Naive thymus-derived CD4-positive, alpha-beta T cell (primary cell): ENCODE results near the gene OPRM1. TPM values are rescaled to one million over a fixed set of nuclear protein-coding genes. Genes with fewer than 3 reads are reported as not detected.
A peak's percentile ranks its signal among the peaks of the same experiment; 100 is the strongest.
"Not testable (repeated sequence)": the region's sequence is repeated elsewhere in the genome, so short reads cannot be mapped to it uniquely, and the experiment has no call there.

Source experiments
- ATAC-seq: fragments of 150-1000 bp; cut with Tn5 transposase; 2 replicates; pipeline ENCODE4 v1.10.0; 2021; ENCODE audit warnings: mild to moderate bottlenecking, moderate library complexity
- CTCF ChIA-PET: fragments of 350-600 bp; sonication (Branson Sonifier 250); formaldehyde crosslinking; loops from one replicate; lab custom pipeline; 2021; ENCODE audit warnings: antibody characterized with exemption; lab: Charles Lee
- POLR2A ChIA-PET: fragments of 350-600 bp; sonication (Branson Sonifier 250); formaldehyde crosslinking; loops from one replicate; lab custom pipeline; 2021; ENCODE audit warnings: antibody characterized with exemption, inconsistent platforms; lab: Charles Lee
- DNase-seq, 9 donors: peaks; one replicate each; pipeline versions ENCODE4 v3.0.0 to v3.0.0-alpha.2; 2020 to 2022; ENCODE audit warnings: mixed read lengths in 1 of 9
- H3K27ac ChIP-seq: one replicate; pipeline ENCODE4 v1.7.0; 2013; ENCODE audit warnings: mild to moderate bottlenecking, low read depth, low read length, moderate library complexity
- H3K27me3 ChIP-seq, 2 donors: one replicate each; pipeline ENCODE4 v1.7.0; 2013; ENCODE audit warnings: low read length in 2 of 2, mild to moderate bottlenecking in 2 of 2, moderate library complexity in 2 of 2; ENCODE audit not compliant: control insufficient read depth in 2 of 2, insufficient read depth in 2 of 2
- H3K36me3 ChIP-seq, 3 experiments: 1 replicate in 2 of 3; 2 replicates in 1 of 3; pipeline ENCODE4 v1.7.0; 2013; ENCODE audit warnings: low read length in 3 of 3, mild to moderate bottlenecking in 3 of 3, moderate library complexity in 1 of 3; ENCODE audit not compliant: insufficient read depth in 3 of 3, control insufficient read depth in 2 of 3
- H3K4me1 ChIP-seq, 2 donors: one replicate each; pipeline ENCODE4 v1.7.0; 2013; ENCODE audit warnings: low read length in 2 of 2, mild to moderate bottlenecking in 2 of 2, moderate library complexity in 1 of 2; ENCODE audit not compliant: control insufficient read depth in 2 of 2, insufficient read depth in 2 of 2
- H3K4me3 ChIP-seq: 2 replicates; pipeline ENCODE4 v1.7.0; 2013; ENCODE audit warnings: mild to moderate bottlenecking, low read length
- H3K9me3 ChIP-seq, 3 experiments: 1 replicate in 2 of 3; 2 replicates in 1 of 3; pipeline ENCODE4 v1.7.0; 2013; ENCODE audit warnings: low read length in 3 of 3; ENCODE audit not compliant: control insufficient read depth in 2 of 3
- H3K27ac Mint-ChIP-seq, 9 donors: one replicate each; pipeline ENCODE4 v1.8.0; 2020 to 2022; ENCODE audit warnings: mixed read lengths in 9 of 9, mild to moderate bottlenecking in 8 of 9, moderate library complexity in 5 of 9, inconsistent platforms in 2 of 9
- H3K27me3 Mint-ChIP-seq, 5 donors: one replicate each; pipeline ENCODE4 v1.8.0; 2021 to 2022; ENCODE audit warnings: mixed read lengths in 5 of 5, mild to moderate bottlenecking in 1 of 5
- H3K36me3 Mint-ChIP-seq, 5 donors: one replicate each; pipeline ENCODE4 v1.8.0; 2020 to 2022; ENCODE audit warnings: mixed read lengths in 5 of 5, mild to moderate bottlenecking in 3 of 5, inconsistent platforms in 1 of 5
- H3K4me1 Mint-ChIP-seq, 7 donors: one replicate each; pipeline ENCODE4 v1.8.0; 2020 to 2022; ENCODE audit warnings: mixed read lengths in 7 of 7, mild to moderate bottlenecking in 3 of 7, inconsistent platforms in 1 of 7
- H3K4me3 Mint-ChIP-seq, 10 donors: one replicate each; pipeline ENCODE4 v1.8.0; 2020 to 2022; ENCODE audit warnings: mild to moderate bottlenecking in 10 of 10, mixed read lengths in 10 of 10, moderate library complexity in 6 of 10, inconsistent platforms in 2 of 10
- H3K9me3 Mint-ChIP-seq, 11 donors: one replicate each; pipeline ENCODE4 v1.8.0; 2020 to 2022; ENCODE audit warnings: mixed read lengths in 11 of 11, mild to moderate bottlenecking in 4 of 11, inconsistent platforms in 1 of 11, moderate library complexity in 1 of 11
- intact Hi-C, 2 donors: fragments of 100-400 bp; cut with micrococcal nuclease; formaldehyde crosslinking; loops; one replicate each; pipeline ENCODE4 v1.15.1; 2023
- polyA plus RNA-seq, 2 donors: library from polyadenylated mRNA; unstranded; fragments of 300-500 nt; fragmentation: Illumina TruSeq; gene quantifications; one replicate each; pipeline ENCODE4 v1.2.3, GENCODE V29; 2021
- total RNA-seq, 6 experiments: library from RNA in 5 of 6; stranded (reverse) in 5 of 6; gene quantifications; 1 replicate in 5 of 6; 2 replicates in 1 of 6; pipeline ENCODE4 v1.2.3 and lab custom pipeline; 2021 to 2026

OPRM1 gene
- total and polyA plus RNA-seq, 7 experiments from 2014 or later, result not detected

DNA sequence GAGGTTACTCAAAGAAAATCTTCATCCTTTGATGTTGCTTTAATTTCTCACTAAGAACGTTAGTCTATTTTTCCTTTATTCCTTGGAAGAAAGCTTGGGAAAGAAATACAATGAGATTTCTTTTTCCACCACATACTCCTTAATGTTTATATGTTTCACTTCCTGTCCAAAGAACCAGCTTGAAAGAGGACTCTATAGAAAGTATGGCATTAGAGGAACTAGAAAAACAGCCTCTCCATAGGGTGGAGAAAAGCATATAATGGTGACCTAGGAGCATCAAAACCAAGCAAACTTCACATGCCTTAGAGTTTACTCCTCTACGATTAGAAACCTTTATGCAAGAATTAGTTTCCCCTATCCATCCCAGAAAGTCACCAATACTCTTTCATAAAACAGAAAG, 131.1 kb downstream of the OPRM1 start:
- no peak for DNase-seq
- H3K4me3 ChIP-seq, result no peak overlapping the region
- no peak overlapping the region for H3K27ac ChIP-seq
- H3K36me3 ChIP-seq, result peaks cover 7 to 36% (median 7%) of the 10 kb centered on the region in 3 experiments
- no peaks in the 10 kb centered on the region for H3K27me3 ChIP-seq
- H3K9me3 Mint-ChIP-seq, result peaks cover 5 to 28% (median 14%) of the 10 kb centered on the region in 11 donors
- intact Hi-C loops, result loop anchor here in 1 of 2 donors (1.0 kb wide), 1 partner anchor 8 kb away; no protein-coding TSS in a partner anchor
- peaks cover 10 to 95% (median 65%) of the 10 kb centered on the region in 7 donors for H3K4me1 Mint-ChIP-seq
- peaks cover 24 to 89% (median 71%) of the 10 kb centered on the region in 5 donors for H3K36me3 Mint-ChIP-seq
- peak overlapping the region in 8 of 9 donors; percentile 42 to 89 (median 74) for H3K27ac Mint-ChIP-seq
- H3K4me1 ChIP-seq, result peaks cover 0 to 35% of the 10 kb centered on the region in 2 donors
- no peak for ATAC-seq
- H3K4me3 Mint-ChIP-seq, result peak overlapping the region in 5 of 10 donors; percentile 14 to 59 (median 36)
- ChIA-PET CTCF (interaction anchor here (1.2 to 2.1 kb wide), 2 partner anchors 15 to 107 kb away, joined by 3 to 5 read pairs; no protein-coding TSS in a partner anchor), POLR2A (interaction anchor here (0.6 to 1.5 kb wide), 4 partner anchors 12 to 105 kb away, joined by 3 to 4 read pairs (median 3); no protein-coding TSS in a partner anchor)
- peaks cover 0 to 5% (median 0%) of the 10 kb centered on the region in 5 donors for H3K27me3 Mint-ChIP-seq
- no peaks in the 10 kb centered on the region for H3K9me3 ChIP-seq

DNA sequence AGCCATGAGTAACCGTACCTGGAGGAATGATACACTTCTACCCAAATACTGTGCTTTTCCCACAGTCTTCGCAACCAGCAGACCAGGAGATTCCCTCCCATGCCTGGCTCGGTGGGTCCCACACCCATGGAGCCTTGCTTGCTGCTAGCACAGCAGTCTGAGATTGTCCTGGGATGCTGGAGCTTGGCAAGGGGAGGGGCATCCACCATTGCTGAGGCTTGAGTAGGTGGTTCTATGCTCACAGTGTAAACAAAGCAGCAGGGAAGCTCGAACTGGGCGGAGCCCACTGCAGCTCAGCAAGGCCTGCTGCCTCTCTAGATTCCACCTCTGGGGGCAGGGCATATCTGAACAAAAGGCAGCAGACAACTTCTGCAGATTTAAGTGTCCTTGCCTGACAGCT, 133.4 kb downstream of the OPRM1 start:
- H3K27ac ChIP-seq, H3K9me3 ChIP-seq, POLR2A ChIA-PET, ATAC-seq, intact Hi-C loops, H3K4me3 ChIP-seq, H3K27me3 Mint-ChIP-seq, H3K27me3 ChIP-seq: not testable (repeated sequence)
- CTCF ChIA-PET, result interaction anchor here (0.8 to 1.5 kb wide), 4 partner anchors 14 to 105 kb away, joined by 3 to 4 read pairs (median 3); no protein-coding TSS in a partner anchor
- peaks cover 20 to 90% (median 73%) of the 10 kb centered on the region in 5 donors for H3K36me3 Mint-ChIP-seq
- H3K9me3 Mint-ChIP-seq, result peaks cover 5 to 50% (median 26%) of the 10 kb centered on the region in 11 donors
- H3K4me3 Mint-ChIP-seq, result peak overlapping the region in 5 of 10 donors; percentile 13 to 66 (median 52)
- peaks cover 10 to 95% (median 88%) of the 10 kb centered on the region in 7 donors for H3K4me1 Mint-ChIP-seq
- Histone ChIP-seq H3K36me3 (peaks cover 2 to 27% (median 3%) of the 10 kb centered on the region in 3 experiments), H3K4me1 (peaks cover 0 to 21% of the 10 kb centered on the region in 2 donors)
- H3K27ac Mint-ChIP-seq, result peak overlapping the region in 7 of 9 donors; percentile 0 to 79 (median 43)
- DNase-seq, result peak in 1 of 9 donors; percentile 20

DNA sequence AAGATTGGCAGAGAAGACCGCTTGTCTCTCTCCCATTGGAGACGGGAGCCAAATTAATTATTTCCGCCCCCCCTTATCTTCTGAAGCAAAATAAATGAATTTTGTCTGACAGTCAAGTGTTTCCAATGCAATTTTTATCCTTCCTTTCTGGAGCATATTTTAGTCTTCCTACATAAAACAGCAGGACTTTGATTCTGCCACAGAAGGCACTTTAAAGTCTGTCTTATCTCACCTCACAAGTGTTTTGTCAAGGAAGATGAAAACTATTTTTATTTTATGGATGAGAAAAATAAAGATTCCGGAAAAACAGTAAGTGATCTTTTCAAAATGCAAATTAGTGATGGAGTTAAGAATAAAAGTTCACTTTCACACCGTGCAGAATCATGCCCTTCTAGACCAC, 140.4 kb downstream of the OPRM1 start:
- Histone ChIP-seq H3K9me3 (no peaks in the 10 kb centered on the region), H3K4me3 (no peak overlapping the region), H3K36me3 (peaks cover 0 to 4% (median 0%) of the 10 kb centered on the region in 3 experiments), H3K27ac (no peak overlapping the region), H3K27me3 (no peaks in the 10 kb centered on the region), H3K4me1 (peaks cover 0 to 6% of the 10 kb centered on the region in 2 donors)
- peaks cover 13 to 78% (median 72%) of the 10 kb centered on the region in 5 donors for H3K36me3 Mint-ChIP-seq
- DNase-seq (no peak), ATAC-seq (no peak)
- ChIA-PET CTCF (no interaction called here), POLR2A (no interaction called here)
- H3K4me3 Mint-ChIP-seq, result peak overlapping the region in 2 of 10 donors; percentile 5 to 48
- peaks cover 0 to 40% (median 24%) of the 10 kb centered on the region in 11 donors for H3K9me3 Mint-ChIP-seq
- peak overlapping the region in 8 of 9 donors; percentile 18 to 82 (median 66) for H3K27ac Mint-ChIP-seq
- peaks cover 0 to 89% (median 68%) of the 10 kb centered on the region in 7 donors for H3K4me1 Mint-ChIP-seq
- intact Hi-C loops, result no loop called here
- no peaks in the 10 kb centered on the region for H3K27me3 Mint-ChIP-seq

DNA sequence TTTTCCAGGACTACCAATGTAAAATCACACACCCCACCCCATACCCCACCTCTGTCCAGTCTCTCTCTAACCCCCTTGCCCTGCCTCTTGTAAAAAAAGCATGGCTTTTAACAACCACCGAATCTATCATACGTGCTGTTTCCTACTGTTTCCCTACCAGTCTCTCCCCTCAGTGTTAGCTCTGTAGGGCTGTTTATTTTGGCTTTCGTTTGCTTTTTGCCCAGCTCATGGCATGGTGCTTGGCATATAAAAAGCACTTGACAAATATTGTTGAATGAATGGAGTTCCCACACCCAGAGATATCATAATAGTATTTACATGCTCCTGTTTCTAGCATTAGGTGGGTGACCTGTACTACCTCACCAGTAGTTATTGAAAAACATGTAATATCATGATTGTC, 148.2 kb downstream of the OPRM1 start:
- no peaks in the 10 kb centered on the region for H3K9me3 ChIP-seq
- Mint-ChIP-seq H3K9me3 (peaks cover 0 to 9% (median 2%) of the 10 kb centered on the region in 11 donors), H3K36me3 (peaks cover 12 to 83% (median 74%) of the 10 kb centered on the region in 5 donors), H3K4me1 (peaks cover 0 to 81% (median 69%) of the 10 kb centered on the region in 7 donors), H3K27ac (peak overlapping the region in 4 of 9 donors; percentile 44 to 81 (median 62)), H3K4me3 (peak overlapping the region in 3 of 10 donors; percentile 14 to 41 (median 33)), H3K27me3 (no peaks in the 10 kb centered on the region)
- H3K27me3 ChIP-seq, result no peaks in the 10 kb centered on the region
- no peak overlapping the region for H3K4me3 ChIP-seq
- intact Hi-C loops, result no loop called here
- H3K4me1 ChIP-seq, result peaks cover 0 to 4% of the 10 kb centered on the region in 2 donors
- CTCF ChIA-PET, result interaction anchor here (1.1 kb wide), 1 partner anchor 88 kb away, joined by 3 read pairs; no protein-coding TSS in a partner anchor
- no peak overlapping the region for H3K27ac ChIP-seq
- POLR2A ChIA-PET, result no interaction called here
- ATAC-seq, result no peak
- DNase-seq, result no peak
- peaks cover 0 to 12% (median 4%) of the 10 kb centered on the region in 3 experiments for H3K36me3 ChIP-seq

DNA sequence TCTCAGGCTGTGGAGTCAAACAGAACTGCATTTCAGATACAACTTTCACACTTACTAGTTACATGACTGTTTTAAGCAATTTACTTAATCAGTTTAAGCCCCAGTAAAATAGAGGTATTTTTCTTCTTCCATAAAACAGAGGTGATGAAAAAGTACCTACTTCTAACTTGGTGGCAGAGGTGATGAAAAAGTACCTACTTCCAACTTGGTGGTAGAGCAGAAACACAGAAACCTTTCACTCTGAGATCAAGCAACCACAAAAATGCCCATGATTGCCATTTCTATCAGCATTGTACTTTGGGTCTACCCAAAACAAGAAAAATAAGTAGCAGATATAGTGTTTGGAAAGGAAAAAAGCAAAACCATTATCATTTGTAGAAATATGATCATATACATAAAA, 148.7 kb downstream of the OPRM1 start:
- Histone ChIP-seq H3K27me3 (no peaks in the 10 kb centered on the region), H3K27ac (no peak overlapping the region), H3K36me3 (peaks cover 0 to 12% (median 4%) of the 10 kb centered on the region in 3 experiments), H3K9me3 (no peaks in the 10 kb centered on the region), H3K4me3 (no peak overlapping the region), H3K4me1 (peaks cover 0 to 4% of the 10 kb centered on the region in 2 donors)
- ChIA-PET POLR2A (no interaction called here), CTCF (no interaction called here)
- ATAC-seq (no peak), DNase-seq (no peak)
- Mint-ChIP-seq H3K27ac (peak overlapping the region in 4 of 9 donors; percentile 19 to 75 (median 41)), H3K4me3 (peak overlapping the region in 1 of 10 donors; percentile 41), H3K27me3 (no peaks in the 10 kb centered on the region), H3K9me3 (peaks cover 0 to 11% (median 2%) of the 10 kb centered on the region in 11 donors), H3K36me3 (peaks cover 12 to 83% (median 74%) of the 10 kb centered on the region in 5 donors), H3K4me1 (peaks cover 0 to 81% (median 70%) of the 10 kb centered on the region in 7 donors)
- intact Hi-C loops, result no loop called here

DNA sequence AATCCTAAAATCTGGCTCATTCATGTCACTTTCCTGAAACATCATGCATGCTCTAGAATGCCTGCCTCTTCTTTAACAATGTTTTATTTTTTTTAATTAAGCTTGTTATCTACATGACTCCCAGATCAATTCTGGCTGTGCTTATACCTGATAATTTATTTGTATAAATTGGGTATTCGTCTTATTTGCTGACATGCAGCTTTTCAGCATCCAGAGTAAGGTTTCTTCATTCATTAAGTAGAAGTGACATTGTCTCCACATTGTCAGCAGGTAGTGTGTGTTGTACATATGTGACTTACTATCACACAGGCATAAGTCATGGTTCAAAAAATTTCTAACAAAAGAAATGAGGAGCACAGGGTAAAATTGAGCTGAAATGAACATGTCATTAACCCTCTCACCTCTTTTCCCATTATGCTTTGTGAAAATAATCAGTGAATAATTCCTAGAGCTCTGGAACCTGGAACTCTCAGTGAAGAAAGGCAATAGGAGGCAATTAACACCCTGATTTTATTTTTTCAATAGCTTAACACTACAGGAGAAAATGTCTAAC, 157.4 kb downstream of the OPRM1 start:
- POLR2A ChIA-PET, result interaction anchor here (0.7 to 1.4 kb wide), 4 partner anchors 10 to 176 kb away, joined by 3 to 4 read pairs (median 3); no protein-coding TSS in a partner anchor
- H3K4me1 Mint-ChIP-seq, result peaks cover 13 to 93% (median 83%) of the 10 kb centered on the region in 7 donors
- H3K36me3 Mint-ChIP-seq, result peaks cover 16 to 84% (median 65%) of the 10 kb centered on the region in 5 donors
- Histone ChIP-seq H3K4me1 (peaks cover 0 to 13% of the 10 kb centered on the region in 2 donors), H3K27me3 (no peaks in the 10 kb centered on the region), H3K9me3 (no peaks in the 10 kb centered on the region), H3K4me3 (no peak overlapping the region), H3K36me3 (peaks cover 5 to 33% (median 5%) of the 10 kb centered on the region in 3 experiments), H3K27ac (peak overlapping the region; percentile 6)
- peak overlapping the region in 3 of 9 donors; percentile 51 to 80 (median 75) for H3K27ac Mint-ChIP-seq
- intact Hi-C loops, result loop anchor here in 1 of 2 donors (2.0 kb wide), 2 partner anchors 14 to 16 kb away; no protein-coding TSS in a partner anchor
- CTCF ChIA-PET, result interaction anchor here (0.6 to 1.2 kb wide), 4 partner anchors 23 to 80 kb away, joined by 3 to 5 read pairs (median 4); no protein-coding TSS in a partner anchor
- no peak for ATAC-seq
- no peak for DNase-seq
- H3K27me3 Mint-ChIP-seq, result no peaks in the 10 kb centered on the region
- peaks cover 0 to 19% (median 3%) of the 10 kb centered on the region in 11 donors for H3K9me3 Mint-ChIP-seq
- H3K4me3 Mint-ChIP-seq, result no peak overlapping the region
